ENCODE measurements around the gene MYRF. TPM values are rescaled to one million over a fixed set of nuclear protein-coding genes. Genes with fewer than 3 reads are reported as not detected.

The MYRF gene
- total RNA-seq, 1 donor from 2014 or later: not detected

GRCh38 chr11:61754534-61755482 is 2.4 kb downstream of the MYRF start:
- Histone ChIP-seq H3K27ac (ENCODE audit: low read depth, low read length) (no peak overlapping the region), H3K36me3 (ENCODE audit: control insufficient read depth in 3 of 3, insufficient read depth in 3 of 3, low read length in 3 of 3) (no peaks in the 10 kb centered on the region), H3K9me3 (ENCODE audit: control insufficient read depth in 3 of 3, low read length in 3 of 3) (no peaks in the 10 kb centered on the region), H3K4me3 (ENCODE audit: low read length in 3 of 3) (no peak overlapping the region), H3K4me1 (ENCODE audit: control insufficient read depth in 3 of 3, insufficient read depth in 3 of 3, low read length in 3 of 3) (peaks cover 0 to 5% (median 3%) of the 10 kb centered on the region in 3 donors), H3K9ac (ENCODE audit: low read depth in 1 of 3, low read length in 3 of 3) (no peak overlapping the region), H3K27me3 (ENCODE audit: control insufficient read depth in 3 of 3, insufficient read depth in 3 of 3, low read length in 3 of 3) (peaks cover 11 to 23% (median 16%) of the 10 kb centered on the region in 3 donors)

GRCh38 chr11:61756147-61756451 is 3.7 kb downstream of the MYRF start:
- Histone ChIP-seq H3K4me1 (ENCODE audit: control insufficient read depth in 3 of 3, insufficient read depth in 3 of 3, low read length in 3 of 3) (peaks cover 0 to 5% (median 3%) of the 10 kb centered on the region in 3 donors), H3K9me3 (ENCODE audit: control insufficient read depth in 3 of 3, low read length in 3 of 3) (no peaks in the 10 kb centered on the region), H3K4me3 (ENCODE audit: low read length in 3 of 3) (no peak overlapping the region), H3K27ac (ENCODE audit: low read depth, low read length) (no peak overlapping the region), H3K9ac (ENCODE audit: low read depth in 1 of 3, low read length in 3 of 3) (no peak overlapping the region), H3K36me3 (ENCODE audit: control insufficient read depth in 3 of 3, insufficient read depth in 3 of 3, low read length in 3 of 3) (no peaks in the 10 kb centered on the region), H3K27me3 (ENCODE audit: control insufficient read depth in 3 of 3, insufficient read depth in 3 of 3, low read length in 3 of 3) (peaks cover 11 to 24% (median 20%) of the 10 kb centered on the region in 3 donors)

GRCh38 chr11:61756452-61757212 is 4.2 kb downstream of the MYRF start:
- H3K9me3 ChIP-seq (ENCODE audit: control insufficient read depth in 3 of 3, low read length in 3 of 3): no peaks in the 10 kb centered on the region
- no peak overlapping the region for H3K27ac ChIP-seq (ENCODE audit: low read depth, low read length)
- peaks cover 13 to 29% (median 25%) of the 10 kb centered on the region in 3 donors for H3K27me3 ChIP-seq (ENCODE audit: control insufficient read depth in 3 of 3, insufficient read depth in 3 of 3, low read length in 3 of 3)
- no peak overlapping the region for H3K4me3 ChIP-seq (ENCODE audit: low read length in 3 of 3)
- H3K4me1 ChIP-seq (ENCODE audit: control insufficient read depth in 3 of 3, insufficient read depth in 3 of 3, low read length in 3 of 3): peaks cover 0 to 5% (median 3%) of the 10 kb centered on the region in 3 donors
- H3K9ac ChIP-seq (ENCODE audit: low read depth in 1 of 3, low read length in 3 of 3): no peak overlapping the region
- H3K36me3 ChIP-seq (ENCODE audit: control insufficient read depth in 3 of 3, insufficient read depth in 3 of 3, low read length in 3 of 3): no peaks in the 10 kb centered on the region

- Histone ChIP-seq H3K27ac (ENCODE audit: low read depth, low read length) (no peak overlapping the region), H3K9me3 (ENCODE audit: control insufficient read depth in 3 of 3, low read length in 3 of 3) (no peaks in the 10 kb centered on the region), H3K9ac (ENCODE audit: low read depth in 1 of 3, low read length in 3 of 3) (no peak overlapping the region), H3K36me3 (ENCODE audit: control insufficient read depth in 3 of 3, insufficient read depth in 3 of 3, low read length in 3 of 3) (no peaks in the 10 kb centered on the region), H3K4me1 (ENCODE audit: control insufficient read depth in 3 of 3, insufficient read depth in 3 of 3, low read length in 3 of 3) (peaks cover 0 to 3% (median 0%) of the 10 kb centered on the region in 3 donors), H3K4me3 (ENCODE audit: low read length in 3 of 3) (no peak overlapping the region), H3K27me3 (ENCODE audit: control insufficient read depth in 3 of 3, insufficient read depth in 3 of 3, low read length in 3 of 3) (peaks cover 17 to 31% (median 28%) of the 10 kb centered on the region in 3 donors)
Observed at GRCh38 chr11:61757213-61757862, 4.9 kb downstream of the MYRF start.

- Histone ChIP-seq H3K4me1 (ENCODE audit: control insufficient read depth in 3 of 3, insufficient read depth in 3 of 3, low read length in 3 of 3) (no peaks in the 10 kb centered on the region), H3K4me3 (ENCODE audit: low read length in 3 of 3) (no peak overlapping the region), H3K9me3 (ENCODE audit: control insufficient read depth in 3 of 3, low read length in 3 of 3) (no peaks in the 10 kb centered on the region), H3K27ac (ENCODE audit: low read depth, low read length) (no peak overlapping the region), H3K36me3 (ENCODE audit: control insufficient read depth in 3 of 3, insufficient read depth in 3 of 3, low read length in 3 of 3) (no peaks in the 10 kb centered on the region), H3K27me3 (ENCODE audit: control insufficient read depth in 3 of 3, insufficient read depth in 3 of 3, low read length in 3 of 3) (peaks cover 10 to 45% (median 36%) of the 10 kb centered on the region in 3 donors), H3K9ac (ENCODE audit: low read depth in 1 of 3, low read length in 3 of 3) (no peak overlapping the region)
Observed at GRCh38 chr11:61760946-61761345, 8.5 kb downstream of the MYRF start.

- no peak overlapping the region for H3K4me3 ChIP-seq (ENCODE audit: low read length in 3 of 3)
- peaks cover 10 to 45% (median 36%) of the 10 kb centered on the region in 3 donors for H3K27me3 ChIP-seq (ENCODE audit: control insufficient read depth in 3 of 3, insufficient read depth in 3 of 3, low read length in 3 of 3)
- H3K27ac ChIP-seq (ENCODE audit: low read depth, low read length): no peak overlapping the region
- no peaks in the 10 kb centered on the region for H3K9me3 ChIP-seq (ENCODE audit: control insufficient read depth in 3 of 3, low read length in 3 of 3)
- no peaks in the 10 kb centered on the region for H3K36me3 ChIP-seq (ENCODE audit: control insufficient read depth in 3 of 3, insufficient read depth in 3 of 3, low read length in 3 of 3)
- no peak overlapping the region for H3K9ac ChIP-seq (ENCODE audit: low read depth in 1 of 3, low read length in 3 of 3)
- no peaks in the 10 kb centered on the region for H3K4me1 ChIP-seq (ENCODE audit: control insufficient read depth in 3 of 3, insufficient read depth in 3 of 3, low read length in 3 of 3)
Observed at GRCh38 chr11:61761440-61762222, 9.2 kb downstream of the MYRF start.

- Histone ChIP-seq H3K4me3 (ENCODE audit: low read length in 3 of 3) (no peak overlapping the region), H3K36me3 (ENCODE audit: control insufficient read depth in 3 of 3, insufficient read depth in 3 of 3, low read length in 3 of 3) (no peaks in the 10 kb centered on the region), H3K9me3 (ENCODE audit: control insufficient read depth in 3 of 3, low read length in 3 of 3) (no peaks in the 10 kb centered on the region), H3K9ac (ENCODE audit: low read depth in 1 of 3, low read length in 3 of 3) (no peak overlapping the region), H3K27me3 (ENCODE audit: control insufficient read depth in 3 of 3, insufficient read depth in 3 of 3, low read length in 3 of 3) (peaks cover 10 to 45% (median 36%) of the 10 kb centered on the region in 3 donors), H3K27ac (ENCODE audit: low read depth, low read length) (no peak overlapping the region), H3K4me1 (ENCODE audit: control insufficient read depth in 3 of 3, insufficient read depth in 3 of 3, low read length in 3 of 3) (no peaks in the 10 kb centered on the region)
Observed at GRCh38 chr11:61762223-61762615, 9.8 kb downstream of the MYRF start.

GRCh38 chr11:61762798-61763197 is 10.4 kb downstream of the MYRF start:
- Histone ChIP-seq H3K27ac (ENCODE audit: low read depth, low read length) (no peak overlapping the region), H3K9ac (ENCODE audit: low read depth in 1 of 3, low read length in 3 of 3) (no peak overlapping the region), H3K27me3 (ENCODE audit: control insufficient read depth in 3 of 3, insufficient read depth in 3 of 3, low read length in 3 of 3) (peaks cover 10 to 45% (median 36%) of the 10 kb centered on the region in 3 donors), H3K9me3 (ENCODE audit: control insufficient read depth in 3 of 3, low read length in 3 of 3) (no peaks in the 10 kb centered on the region), H3K4me1 (ENCODE audit: control insufficient read depth in 3 of 3, insufficient read depth in 3 of 3, low read length in 3 of 3) (no peaks in the 10 kb centered on the region), H3K36me3 (ENCODE audit: control insufficient read depth in 3 of 3, insufficient read depth in 3 of 3, low read length in 3 of 3) (no peaks in the 10 kb centered on the region), H3K4me3 (ENCODE audit: low read length in 3 of 3) (no peak overlapping the region)

- Histone ChIP-seq H3K27me3 (ENCODE audit: control insufficient read depth in 3 of 3, insufficient read depth in 3 of 3, low read length in 3 of 3) (peaks cover 10 to 39% (median 32%) of the 10 kb centered on the region in 3 donors), H3K36me3 (ENCODE audit: control insufficient read depth in 3 of 3, insufficient read depth in 3 of 3, low read length in 3 of 3) (no peaks in the 10 kb centered on the region), H3K9me3 (ENCODE audit: control insufficient read depth in 3 of 3, low read length in 3 of 3) (no peaks in the 10 kb centered on the region), H3K27ac (ENCODE audit: low read depth, low read length) (no peak overlapping the region), H3K4me1 (ENCODE audit: control insufficient read depth in 3 of 3, insufficient read depth in 3 of 3, low read length in 3 of 3) (no peaks in the 10 kb centered on the region), H3K4me3 (ENCODE audit: low read length in 3 of 3) (no peak overlapping the region), H3K9ac (ENCODE audit: low read depth in 1 of 3, low read length in 3 of 3) (no peak overlapping the region)
Observed at GRCh38 chr11:61763930-61764605, 11.6 kb downstream of the MYRF start.
